Stimulated activated CD8-positive, alpha-beta memory T cell treated with anti-CD3 and anti-CD28 coated beads, Interleukin-15, amount 100 ng/mL, for 1 hour (primary cell): ENCODE measurements around the gene NTM.

Experiments used
- DNase-seq: peaks from one replicate; pipeline ENCODE4 v3.0.0-alpha.2; 2020; ENCODE audit warnings: low read depth

Gene NTM

DNA sequence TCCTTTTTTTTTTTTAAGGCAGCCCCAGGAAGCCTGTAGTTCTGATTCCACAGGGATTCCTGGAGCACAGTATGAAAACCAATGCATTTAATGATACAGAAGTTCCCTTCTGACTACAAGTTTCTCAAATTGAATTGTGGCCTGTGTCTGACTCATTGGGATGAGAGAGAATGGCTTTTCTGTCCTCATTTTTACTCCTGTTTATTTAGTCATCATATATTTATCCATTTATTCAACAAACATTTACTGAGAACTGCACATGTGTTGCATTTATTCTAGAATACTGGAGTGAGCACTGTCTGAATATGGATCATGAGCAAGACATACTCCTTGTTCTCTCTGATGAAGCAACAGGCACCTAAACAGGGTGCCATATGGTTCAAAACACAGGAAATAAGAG lies 231.2 kb downstream of the NTM start:
- no peak for DNase-seq

DNA sequence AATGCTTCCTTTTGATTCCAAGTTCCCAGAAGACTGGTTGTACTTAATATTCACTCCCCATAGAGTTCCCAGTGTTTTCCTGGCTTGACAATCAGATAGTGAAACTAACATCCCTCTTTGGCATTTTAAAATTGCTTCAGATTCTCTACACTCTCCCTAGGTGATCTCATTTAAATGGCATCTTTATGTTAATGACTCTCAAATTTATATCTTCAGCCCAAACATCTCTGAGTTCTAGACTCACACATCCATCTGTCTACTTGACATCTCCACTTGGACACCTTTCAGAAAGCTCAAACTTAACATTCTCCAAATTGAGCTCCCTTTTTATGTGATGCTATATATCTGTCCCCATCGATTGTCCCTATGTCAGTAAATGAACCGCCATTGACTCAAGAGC lies 232.0 kb downstream of the NTM start:
- DNase-seq: no peak

DNA sequence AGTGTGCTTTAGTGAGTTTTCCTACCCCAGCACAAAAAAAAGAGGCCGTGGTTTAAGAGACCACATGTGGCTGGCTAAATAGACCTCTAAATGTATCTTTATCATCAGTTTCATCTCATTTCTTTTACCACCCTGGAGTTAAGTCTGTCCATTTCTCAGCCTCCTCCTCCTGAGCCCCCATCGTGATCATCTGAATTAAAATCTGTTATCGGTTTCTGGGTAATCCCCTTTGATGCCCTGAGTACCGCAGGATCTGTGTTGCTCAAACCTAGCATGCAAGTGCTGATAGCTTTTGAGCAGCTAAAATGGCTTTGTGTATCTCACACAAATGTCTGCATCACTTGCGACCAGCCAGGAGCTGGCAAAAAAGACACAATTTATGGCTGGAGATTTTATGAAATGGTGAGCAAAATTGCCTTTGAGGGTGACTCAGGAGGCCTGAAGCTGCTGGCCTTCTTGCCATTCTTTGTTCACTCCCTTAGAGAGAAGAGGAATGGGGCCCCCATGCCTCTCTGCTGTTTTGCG lies 236.5 kb downstream of the NTM start:
- no peak for DNase-seq

DNA sequence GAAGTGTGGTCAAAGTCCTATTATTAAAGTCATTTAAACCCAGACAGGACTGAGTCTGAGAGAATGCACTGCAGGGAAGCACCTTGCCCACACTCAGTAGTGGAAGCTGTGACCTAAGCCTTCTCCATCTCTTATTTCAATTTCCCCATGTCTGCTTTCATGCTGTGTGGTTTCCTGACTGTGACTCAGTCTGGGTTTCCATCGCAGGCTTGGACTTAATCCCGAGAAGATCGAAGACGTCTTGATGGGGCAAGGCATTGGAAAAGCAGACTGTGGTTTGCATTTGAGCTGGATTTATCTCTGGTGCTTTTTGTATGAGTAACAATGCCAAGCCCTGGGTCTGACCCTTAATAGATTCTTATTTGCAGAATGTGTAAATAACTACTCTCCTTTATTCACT lies 238.9 kb downstream of the NTM start:
- no peak for DNase-seq

DNA sequence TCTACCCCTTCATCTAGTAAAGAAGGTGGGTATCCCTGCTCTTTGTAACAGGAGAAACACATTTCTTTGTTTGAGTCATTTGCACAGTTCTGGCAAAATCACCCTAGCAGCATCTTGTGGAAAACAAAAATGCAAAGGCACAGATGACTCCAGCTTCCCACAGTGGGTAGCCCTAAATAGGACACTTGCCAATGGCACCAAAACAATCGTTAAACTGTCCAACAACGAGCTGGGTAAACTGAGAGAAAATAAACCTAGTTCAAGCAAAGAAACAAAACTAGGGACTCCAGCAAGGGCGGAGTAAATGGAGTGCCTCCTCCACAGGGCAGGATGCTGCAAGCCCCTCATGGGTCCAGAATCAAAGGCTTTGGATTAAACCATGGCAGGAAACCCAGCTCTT lies 239.5 kb downstream of the NTM start:
- DNase-seq: no peak

DNA sequence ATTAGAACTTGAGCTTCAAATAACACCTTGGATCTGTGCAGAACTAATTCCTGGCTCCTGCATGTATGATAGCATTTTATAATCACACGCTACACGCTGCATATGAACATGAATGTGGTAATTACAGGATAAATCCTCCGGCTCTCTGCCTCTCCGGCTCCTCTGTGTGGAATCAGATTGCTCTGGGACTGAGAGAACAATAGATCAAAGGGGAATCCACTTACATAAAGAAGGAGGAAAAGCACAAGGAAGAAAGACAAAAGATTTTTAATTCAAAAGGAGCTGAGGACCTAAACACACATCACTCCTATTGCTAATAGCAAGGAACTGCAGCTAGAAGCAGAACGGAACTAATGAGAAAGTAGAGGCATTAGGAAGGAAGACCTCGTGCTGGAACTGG lies 240.9 kb downstream of the NTM start:
- no peak for DNase-seq

DNA sequence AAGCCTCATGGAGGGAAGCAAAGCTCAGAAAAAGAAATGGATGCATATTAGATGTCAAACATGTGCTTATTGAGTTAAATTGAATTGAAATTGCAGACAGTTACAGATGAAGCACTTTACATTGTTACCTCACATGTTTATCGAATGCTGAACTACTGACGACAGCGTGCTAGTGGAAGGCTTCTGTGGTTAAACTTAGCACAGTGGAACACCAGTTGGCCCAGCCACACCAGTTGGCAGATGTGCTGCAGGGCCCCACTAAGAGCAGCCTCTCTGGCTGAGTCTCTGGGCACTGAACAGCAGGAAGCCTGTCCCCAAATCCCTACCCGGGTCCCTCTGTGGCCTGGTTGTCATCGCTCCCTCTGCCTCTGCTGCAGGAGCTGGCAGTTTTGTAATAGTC lies 242.1 kb downstream of the NTM start:
- no peak for DNase-seq

DNA sequence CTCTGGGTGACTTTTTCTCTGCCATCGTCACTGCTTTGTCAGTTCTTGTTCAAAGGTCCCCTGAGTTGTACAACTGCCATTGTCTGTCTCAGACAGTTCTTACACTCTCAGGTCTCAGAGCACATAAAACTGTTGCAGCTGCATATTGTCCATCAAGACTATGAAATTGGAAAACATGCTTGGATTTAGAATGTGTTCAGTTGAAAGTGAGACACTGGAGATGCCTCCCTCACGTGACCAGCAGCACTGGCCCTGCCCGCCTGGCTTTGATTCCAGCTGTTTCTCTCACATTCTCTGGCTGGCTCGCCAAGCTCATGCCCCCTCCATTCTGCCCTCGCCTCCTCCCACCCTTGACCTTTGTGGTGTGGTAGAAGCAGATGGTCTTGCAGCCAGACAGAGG lies 244.2 kb downstream of the NTM start:
- DNase-seq: no peak

DNA sequence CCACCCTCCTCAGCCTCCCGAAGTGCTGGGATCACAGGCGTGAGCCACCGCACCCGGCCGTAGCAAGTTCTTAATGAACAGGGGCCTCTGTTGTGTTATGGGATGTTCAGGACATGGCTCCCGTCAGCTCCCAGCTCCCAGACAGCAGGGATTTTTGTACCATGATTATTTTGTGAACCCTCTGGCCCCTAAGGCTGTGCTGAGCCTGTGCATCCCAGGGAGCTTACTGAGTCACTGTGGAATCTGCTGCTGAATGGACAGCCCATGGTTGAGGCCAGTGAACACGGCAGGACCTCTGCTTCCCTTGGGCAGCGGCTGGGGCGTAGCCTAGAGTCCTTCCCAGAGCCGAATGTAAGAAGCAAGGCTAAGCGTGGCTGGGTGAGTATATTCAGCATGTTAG lies 245.2 kb downstream of the NTM start:
- no peak for DNase-seq

DNA sequence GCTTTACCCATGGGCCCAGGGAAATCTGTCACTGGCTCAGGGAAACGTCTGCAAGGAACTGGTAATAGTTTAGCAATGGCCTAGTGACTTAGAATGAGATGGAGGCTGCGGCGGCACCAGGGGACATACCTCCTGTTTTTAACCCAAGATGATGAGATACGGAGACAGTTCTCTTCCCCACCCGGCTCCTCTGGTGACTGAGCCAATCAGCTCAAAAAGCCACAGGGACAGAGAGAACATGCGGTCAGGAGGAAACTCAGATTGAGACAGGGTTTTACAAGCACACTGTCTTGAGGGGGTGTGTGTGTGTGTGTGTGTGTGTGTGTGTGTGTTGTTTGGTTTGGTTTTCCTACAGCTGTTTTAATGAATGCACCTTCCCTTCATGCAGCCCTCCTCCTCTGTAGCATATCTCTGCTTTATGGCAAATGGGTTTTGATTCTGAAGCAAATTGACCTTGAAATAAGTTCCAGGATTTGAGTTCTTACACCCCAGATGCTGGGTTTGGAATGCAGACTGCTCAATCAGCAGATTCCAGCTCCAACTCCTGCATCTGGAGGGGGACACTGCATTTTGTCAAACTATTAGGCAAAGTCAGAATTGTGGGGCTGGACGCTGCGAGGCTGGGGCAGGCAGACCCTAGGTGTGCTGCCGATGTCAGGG lies 246.2 kb downstream of the NTM start:
- no peak for DNase-seq

DNA sequence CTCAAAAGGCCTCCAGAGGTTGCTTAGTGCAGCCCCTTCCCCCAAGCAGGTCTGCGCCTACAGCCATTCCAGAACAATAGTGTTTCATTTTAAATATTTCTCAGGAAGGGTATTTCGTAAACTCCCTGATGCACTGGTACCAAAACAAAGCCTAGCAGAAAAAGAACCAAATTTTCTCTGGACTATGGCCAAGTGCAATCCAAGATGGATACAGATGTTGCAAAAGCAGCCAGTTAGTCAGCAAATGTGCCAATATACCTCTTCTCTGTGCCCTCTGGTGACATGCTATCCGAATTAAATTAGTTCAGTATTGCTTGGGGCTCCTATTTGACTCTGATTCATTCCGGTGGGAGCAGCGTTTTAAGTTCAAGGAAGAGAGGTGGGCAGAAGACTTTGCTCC lies 247.8 kb downstream of the NTM start:
- no peak for DNase-seq

DNA sequence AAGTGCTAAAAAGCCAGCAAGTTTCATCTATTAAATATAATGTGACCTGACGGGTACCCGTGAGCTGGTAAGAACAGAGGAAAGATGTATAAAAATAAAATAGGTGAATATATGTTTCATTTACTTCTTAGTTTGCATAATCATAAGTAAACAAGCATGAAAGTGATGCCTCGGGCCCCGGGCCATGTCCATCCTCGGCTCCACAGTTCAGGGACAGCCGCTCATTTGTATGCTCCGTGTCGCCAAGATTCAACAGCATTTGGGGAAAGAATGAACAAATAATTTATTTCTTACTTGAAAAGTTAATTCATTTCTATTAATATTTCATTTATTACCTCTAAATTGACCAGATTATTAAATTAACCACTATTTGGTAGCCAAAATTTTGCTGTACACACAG lies 251.8 kb downstream of the NTM start:
- no peak for DNase-seq

DNA sequence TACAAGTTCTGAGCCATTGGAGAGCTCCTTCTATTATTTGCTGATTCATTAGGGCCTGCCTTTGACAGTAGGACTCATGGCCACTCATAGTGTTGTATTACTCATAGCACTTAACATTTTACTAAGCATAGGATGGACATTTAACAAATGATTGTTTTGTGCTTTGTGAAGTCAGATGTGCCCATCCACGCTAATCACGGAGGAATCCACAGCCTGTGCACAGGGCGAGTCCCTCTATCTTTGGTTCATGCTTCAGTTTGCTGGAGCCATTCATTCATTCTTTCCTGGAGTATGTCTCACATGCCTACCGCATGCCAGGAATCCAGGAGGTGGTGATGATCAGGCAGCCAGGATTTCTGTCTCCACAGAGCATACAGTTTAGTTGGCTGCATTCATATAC lies 254.1 kb downstream of the NTM start:
- DNase-seq: no peak

DNA sequence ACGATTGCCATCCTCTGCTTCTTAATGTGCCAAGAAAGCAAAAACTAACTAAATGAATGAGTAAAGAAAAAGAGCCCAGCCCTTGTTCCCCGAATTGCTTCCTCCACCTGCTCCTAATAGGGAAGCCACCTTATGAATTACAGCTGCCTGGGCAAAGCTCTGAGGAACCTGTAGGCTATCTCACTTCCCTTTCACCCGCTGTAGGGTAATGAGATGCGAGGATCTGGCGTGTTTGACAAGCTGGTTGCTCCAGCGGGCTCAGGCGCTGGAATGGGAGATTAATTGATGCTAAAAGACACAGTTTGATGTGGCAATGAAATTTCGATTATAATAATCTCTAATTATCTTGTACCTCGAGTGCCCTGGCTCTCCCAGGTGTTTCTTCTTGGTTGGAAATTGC lies 256.4 kb downstream of the NTM start:
- no peak for DNase-seq

DNA sequence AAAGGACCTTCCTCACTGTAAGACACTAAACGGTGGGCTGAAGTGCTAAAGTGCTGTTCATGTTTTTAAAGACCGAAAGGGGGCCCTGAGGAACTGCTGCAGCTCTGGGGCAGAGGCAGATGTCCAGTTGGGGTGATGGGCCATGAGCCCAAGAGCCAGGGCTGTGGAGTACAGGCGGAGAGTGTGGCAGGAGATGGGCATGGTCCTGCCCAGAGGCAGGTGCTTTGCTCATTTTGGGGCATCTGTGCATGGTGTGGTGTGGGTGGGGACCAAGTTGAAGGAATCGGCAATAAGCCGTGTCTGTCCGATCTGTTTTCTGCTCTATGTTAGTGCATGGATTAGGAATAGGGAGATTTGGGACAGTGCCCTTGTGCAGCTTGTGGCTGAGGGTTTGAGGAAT lies 258.3 kb downstream of the NTM start:
- DNase-seq: no peak

DNA sequence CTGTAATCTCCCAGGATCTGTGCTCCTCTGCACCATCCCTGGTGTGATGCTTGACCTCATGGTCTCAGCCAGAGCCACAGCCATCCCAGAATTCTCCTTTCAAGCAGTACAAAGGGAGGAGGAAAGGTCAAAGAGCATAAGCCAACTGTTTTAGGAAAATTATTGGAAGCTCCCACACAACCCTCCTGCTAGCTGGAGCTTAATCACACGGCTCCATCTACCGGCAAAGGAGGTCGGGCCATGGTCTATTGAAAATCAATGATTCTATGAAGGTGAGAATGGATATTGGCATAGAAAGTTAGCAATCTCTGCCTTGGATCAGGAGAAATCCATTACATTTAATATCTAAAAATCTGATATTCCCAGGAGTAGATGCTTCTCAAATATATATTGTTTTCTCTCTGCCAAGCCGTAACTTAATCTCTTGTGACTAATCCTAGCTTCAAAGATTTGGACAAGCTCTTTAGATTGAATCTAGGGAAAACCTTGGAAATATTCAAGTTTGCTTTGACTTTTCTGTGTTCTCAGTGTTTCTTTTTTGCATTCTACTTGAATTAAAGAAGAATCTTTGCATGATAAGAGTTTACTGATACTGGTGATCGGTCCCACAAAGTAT lies 259.6 kb downstream of the NTM start:
- DNase-seq: no peak

DNA sequence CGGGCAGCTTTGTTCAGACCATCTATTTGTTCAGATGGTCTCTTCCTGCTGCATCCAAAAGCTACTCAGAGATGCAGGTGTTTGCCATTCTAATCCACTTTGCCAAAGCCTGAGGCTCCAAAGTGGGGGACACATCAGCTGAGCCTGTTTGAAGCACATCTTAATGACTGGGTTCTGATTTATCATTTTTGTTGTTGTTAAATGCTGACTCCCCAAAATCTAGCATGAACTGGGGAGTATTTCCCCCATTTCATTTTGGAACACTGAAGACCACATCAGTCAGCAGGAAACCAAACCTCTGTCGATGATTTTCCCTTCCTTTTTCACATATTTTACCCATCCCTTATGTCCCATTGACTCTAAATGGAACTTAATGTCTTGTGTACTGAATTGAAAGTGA lies 262.6 kb downstream of the NTM start:
- DNase-seq: no peak

DNA sequence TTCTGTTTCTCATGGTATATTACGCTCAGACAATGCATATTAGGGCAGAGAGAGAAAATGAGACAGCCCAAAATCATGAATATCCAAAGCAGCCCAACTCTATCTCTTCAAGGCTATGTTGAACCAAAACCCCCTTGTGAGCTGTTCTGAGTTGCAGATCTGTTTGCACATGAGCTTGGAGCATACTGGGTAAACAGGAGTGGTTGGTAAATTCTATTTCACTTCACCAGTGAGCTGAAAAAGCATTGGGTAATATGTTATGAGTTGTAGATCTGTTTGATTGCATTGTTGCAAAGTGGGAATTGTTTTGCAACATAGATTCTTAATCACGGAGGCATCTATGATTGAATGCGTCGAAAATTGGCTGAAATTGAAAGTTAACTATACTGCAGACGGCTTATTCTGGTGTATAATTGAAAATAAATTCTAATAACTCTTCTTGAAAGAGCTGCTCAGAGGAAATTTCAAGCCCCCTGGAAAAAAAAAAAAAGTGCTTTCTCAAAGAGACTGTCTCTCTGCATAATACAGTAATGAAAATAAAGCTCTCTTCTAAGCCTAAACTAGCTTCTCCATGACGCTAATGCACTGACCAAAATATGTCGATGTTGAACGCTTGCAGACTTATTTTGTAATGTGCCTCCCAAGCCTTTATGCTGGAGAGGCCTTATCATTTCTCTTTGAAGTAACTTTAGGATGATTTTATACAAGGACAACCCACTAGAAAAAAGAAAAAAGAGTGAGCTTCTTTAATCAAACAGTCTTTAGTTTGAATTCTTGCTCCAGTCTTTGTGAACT lies 263.7 kb downstream of the NTM start:
- DNase-seq: no peak

DNA sequence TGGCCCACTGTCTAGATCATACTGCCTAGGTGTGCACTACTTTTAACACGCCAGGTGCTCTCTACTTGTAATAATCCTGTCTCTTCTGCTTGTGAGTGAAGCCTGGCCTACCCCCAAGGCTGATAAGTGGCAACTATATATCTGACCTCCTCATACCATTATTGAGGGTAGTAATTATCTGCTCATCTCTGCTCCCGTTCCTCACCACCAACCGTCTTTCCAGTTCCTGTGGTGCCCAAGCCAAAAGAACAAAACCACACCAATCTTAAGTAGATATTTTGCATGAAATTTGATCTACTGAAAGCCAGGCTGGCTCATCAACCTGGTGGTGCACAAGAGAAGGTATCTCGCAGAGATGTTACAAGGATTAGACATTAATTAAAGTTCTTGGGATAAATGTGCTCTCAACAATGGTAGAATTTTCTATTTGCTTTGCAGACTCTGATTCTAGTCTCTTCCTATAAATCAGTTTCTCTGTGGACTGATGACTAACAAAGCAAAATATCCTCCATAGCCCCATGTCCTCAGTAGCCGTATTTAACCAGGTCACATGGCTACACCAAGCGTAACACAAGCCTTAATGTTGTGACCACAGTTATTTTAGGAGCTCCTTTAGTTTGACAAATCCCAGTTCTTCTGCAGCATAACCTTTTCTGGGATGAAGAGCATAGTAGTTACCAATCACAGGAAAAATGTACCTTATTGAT lies 267.2 kb downstream of the NTM start:
- DNase-seq: no peak

DNA sequence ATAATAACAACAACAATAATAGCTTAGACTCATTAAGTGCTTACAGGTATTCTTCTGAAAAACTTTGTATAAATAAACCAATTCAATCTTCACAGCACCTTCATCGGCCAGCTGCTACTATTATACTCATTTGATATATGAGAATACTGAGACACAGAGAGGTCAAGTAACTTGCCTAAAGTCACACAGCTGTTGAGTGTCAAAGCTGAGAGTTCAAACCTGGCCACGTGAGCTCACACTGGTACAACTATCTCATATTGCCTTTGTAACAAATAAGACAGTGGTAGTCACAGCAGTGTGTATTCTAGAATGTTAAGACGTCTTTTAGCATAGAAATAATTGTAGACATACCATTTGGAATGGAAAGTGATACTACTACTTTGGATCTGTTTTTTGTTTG lies 268.5 kb downstream of the NTM start:
- no peak for DNase-seq

DNA sequence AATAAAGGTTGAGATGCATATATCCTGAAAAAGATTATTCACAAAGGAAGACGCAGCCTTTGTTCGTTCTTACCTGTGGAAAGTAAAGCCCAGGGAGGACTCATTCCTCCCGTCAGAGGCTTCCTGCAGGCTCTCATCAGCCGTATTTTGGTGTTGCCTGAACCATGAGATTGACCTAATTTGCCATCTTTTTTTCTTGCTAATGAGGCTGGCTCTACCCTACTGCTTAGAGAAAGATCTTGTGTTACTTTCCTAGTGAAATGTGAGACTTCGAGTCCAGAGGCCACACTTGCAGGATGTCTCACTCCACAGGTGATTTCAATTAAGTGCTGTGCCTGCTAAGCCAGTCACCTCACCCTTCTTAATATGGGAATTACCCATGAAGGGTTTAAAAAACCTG lies 269.9 kb downstream of the NTM start:
- DNase-seq: no peak

DNA sequence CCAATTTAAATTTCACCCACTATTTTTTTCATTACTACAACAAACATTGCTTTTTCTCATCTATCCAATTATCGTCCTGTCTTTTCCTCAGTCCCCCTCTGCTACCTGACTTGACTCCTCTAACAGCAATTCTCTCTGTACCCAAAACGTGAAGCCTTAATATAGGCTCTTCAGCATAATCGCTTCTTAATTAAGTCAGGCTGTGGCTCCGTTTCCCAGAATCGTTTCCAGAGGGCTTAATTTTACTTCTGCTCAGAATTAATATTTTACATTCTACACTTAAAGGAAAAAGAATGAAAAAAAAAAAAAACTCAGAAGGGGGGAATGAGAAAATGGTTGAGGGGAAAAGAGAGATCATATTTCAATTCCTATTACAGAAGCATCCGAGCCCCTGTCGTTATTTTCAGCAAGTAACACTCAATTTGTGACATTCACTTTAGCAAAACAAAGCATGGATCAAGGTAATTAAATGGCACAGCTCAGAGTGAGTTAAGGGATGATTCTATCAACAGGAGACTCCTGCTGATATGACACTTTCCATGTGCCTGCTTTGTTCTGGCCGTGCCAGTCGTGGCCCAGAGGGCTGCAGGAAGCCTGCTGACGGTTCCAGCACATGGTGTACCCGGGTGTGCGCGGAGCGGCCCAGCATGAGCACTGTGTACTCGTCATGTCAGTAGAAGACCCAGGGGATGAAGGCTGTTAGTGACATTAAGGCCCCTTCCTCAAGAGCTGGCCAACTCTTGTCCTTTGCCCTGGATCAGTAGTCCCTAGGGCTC lies 272.5 kb downstream of the NTM start:
- DNase-seq: no peak
